ENCODE results near the gene OCRL.
A peak's percentile ranks its signal among the peaks of the same experiment; 100 is the strongest.

The OCRL gene

GRCh38 chrX:129540068-129540653, at the start of gene OCRL:
OCRL (plus strand) TSS chrX:129540259; CDS start chrX:129540440, 181 bp downstream.
- DNase-seq = peak; percentile 68

- no peak for DNase-seq
Measured at GRCh38 chrX:129490330-129490729, 49.7 kb upstream of the OCRL start.

GRCh38 chrX:129493643-129494042, 46.4 kb upstream of the OCRL start:
- DNase-seq = no peak

- no peak for DNase-seq
Measured at GRCh38 chrX:129494887-129495286, 45.2 kb upstream of the OCRL start.

- no peak for DNase-seq
Measured at GRCh38 chrX:129495900-129496299, 44.2 kb upstream of the OCRL start.

- no peak for DNase-seq
Measured at GRCh38 chrX:129496625-129497024, 43.4 kb upstream of the OCRL start.

- no peak for DNase-seq
Measured at GRCh38 chrX:129497146-129497843, 42.8 kb upstream of the OCRL start.

- DNase-seq = no peak
Measured at GRCh38 chrX:129510331-129510730, 29.7 kb upstream of the OCRL start.

- DNase-seq = no peak
Measured at GRCh38 chrX:129511689-129512088, 28.4 kb upstream of the OCRL start.

GRCh38 chrX:129512409-129512808, 27.6 kb upstream of the OCRL start:
- DNase-seq = no peak

GRCh38 chrX:129516402-129516801, 23.7 kb upstream of the OCRL start:
- DNase-seq = no peak

GRCh38 chrX:129520151-129520550, 19.9 kb upstream of the OCRL start:
- DNase-seq = no peak

GRCh38 chrX:129522184-129523078, 17.6 kb upstream of the OCRL start:
- no peak for DNase-seq

- no peak for DNase-seq
Measured at GRCh38 chrX:129523079-129523911, 16.8 kb upstream of the OCRL start, which contains the start of gene SMARCA1. SMARCA1 (minus strand) TSS chrX:129523490; CDS start chrX:129523370, 120 bp downstream.

- DNase-seq = no peak
Measured at GRCh38 chrX:129524250-129524850, 15.7 kb upstream of the OCRL start.

- no peak for DNase-seq
Measured at GRCh38 chrX:129525162-129525561, 14.9 kb upstream of the OCRL start.

GRCh38 chrX:129525896-129526295, 14.2 kb upstream of the OCRL start:
- DNase-seq = no peak

- DNase-seq = no peak
Measured at GRCh38 chrX:129529685-129530281, 10.3 kb upstream of the OCRL start.

- DNase-seq = no peak
Measured at GRCh38 chrX:129530410-129530809, 9.6 kb upstream of the OCRL start.

- DNase-seq = no peak
Measured at GRCh38 chrX:129531132-129531531, 8.9 kb upstream of the OCRL start.

- no peak for DNase-seq
Measured at GRCh38 chrX:129534816-129535578, 5.1 kb upstream of the OCRL start.

All from activated CD4-positive, alpha-beta T cell treated with anti-CD3 and anti-CD28 coated beads, Interleukin-2, Interleukin-6, amounts not matched to agents 100 ng/mL and 50 ng/mL, durations not matched to agents 16 hours and 8 hours (primary cell).